Activated CD4-positive, alpha-beta T cell treated with anti-CD3 and anti-CD28 coated beads, Interleukin-2, Interleukin-6, amounts not matched to agents 100 ng/mL and 50 ng/mL, durations not matched to agents 16 hours and 8 hours (primary cell): ENCODE results near the gene CCL2.
A peak's percentile ranks its signal among the peaks of the same experiment; 100 is the strongest.
"Not testable (repeated sequence)": the region's sequence is repeated elsewhere in the genome, so short reads cannot be mapped to it uniquely, and the experiment has no call there.

Experiments used
- DNase-seq: peaks from one replicate; pipeline ENCODE4 v3.0.0-alpha.2; 2020

The CCL2 gene

GRCh38 chr17:34254651-34255380 is at the start of gene CCL2:
Gene CCL2, plus strand, starts transcription at chr17:34255285. Its CDS starts 65 bp downstream, at chr17:34255350.
- no peak for DNase-seq

GRCh38 chr17:34205401-34205800 is 49.7 kb upstream of the CCL2 start:
- no peak for DNase-seq

GRCh38 chr17:34206569-34206968 is 48.5 kb upstream of the CCL2 start:
- DNase-seq = no peak

GRCh38 chr17:34207572-34207971 is 47.5 kb upstream of the CCL2 start:
- peak; percentile 32 for DNase-seq

- DNase-seq = no peak
Measured at GRCh38 chr17:34218748-34219147, 36.3 kb upstream of the CCL2 start.

GRCh38 chr17:34219405-34219804 is 35.7 kb upstream of the CCL2 start:
- no peak for DNase-seq

GRCh38 chr17:34220045-34220751 is 34.9 kb upstream of the CCL2 start:
- no peak for DNase-seq

- DNase-seq = no peak
Measured at GRCh38 chr17:34220752-34221395, 34.2 kb upstream of the CCL2 start.

GRCh38 chr17:34221411-34221810 is 33.7 kb upstream of the CCL2 start:
- DNase-seq = no peak

- no peak for DNase-seq
Measured at GRCh38 chr17:34222722-34223497, 32.2 kb upstream of the CCL2 start.

- DNase-seq = no peak
Measured at GRCh38 chr17:34225046-34225445, 30.0 kb upstream of the CCL2 start.

GRCh38 chr17:34226011-34226743 is 28.9 kb upstream of the CCL2 start:
- no peak for DNase-seq

- no peak for DNase-seq
Measured at GRCh38 chr17:34226744-34227034, 28.4 kb upstream of the CCL2 start.

- DNase-seq = not testable (repeated sequence)
Measured at GRCh38 chr17:34227293-34227692, 27.8 kb upstream of the CCL2 start.

- no peak for DNase-seq
Measured at GRCh38 chr17:34227707-34228106, 27.4 kb upstream of the CCL2 start.

GRCh38 chr17:34228781-34229180 is 26.3 kb upstream of the CCL2 start:
- no peak for DNase-seq

- no peak for DNase-seq
Measured at GRCh38 chr17:34230342-34230741, 24.7 kb upstream of the CCL2 start.

GRCh38 chr17:34234616-34235015 is 20.5 kb upstream of the CCL2 start:
- DNase-seq = no peak

GRCh38 chr17:34235389-34236028 is 19.6 kb upstream of the CCL2 start:
- no peak for DNase-seq

GRCh38 chr17:34236281-34236892 is 18.7 kb upstream of the CCL2 start:
- DNase-seq = no peak

GRCh38 chr17:34237458-34237857 is 17.6 kb upstream of the CCL2 start:
- DNase-seq = no peak

GRCh38 chr17:34241062-34241461 is 14.0 kb upstream of the CCL2 start:
- no peak for DNase-seq
